Measurements from ENCODE around the gene TNFRSF9. TPM values are rescaled to one million over a fixed set of nuclear protein-coding genes. Genes with fewer than 3 reads are reported as not detected.

TNFRSF9 gene
- 4.8 TPM for total RNA-seq (ENCODE audit: unreplicated experiment)
- long read RNA-seq, partial matches to known transcripts: 0 of 4 reads
- long read RNA-seq, other reads (novel, unspliced or antisense): 3 of 4 reads

DNA sequence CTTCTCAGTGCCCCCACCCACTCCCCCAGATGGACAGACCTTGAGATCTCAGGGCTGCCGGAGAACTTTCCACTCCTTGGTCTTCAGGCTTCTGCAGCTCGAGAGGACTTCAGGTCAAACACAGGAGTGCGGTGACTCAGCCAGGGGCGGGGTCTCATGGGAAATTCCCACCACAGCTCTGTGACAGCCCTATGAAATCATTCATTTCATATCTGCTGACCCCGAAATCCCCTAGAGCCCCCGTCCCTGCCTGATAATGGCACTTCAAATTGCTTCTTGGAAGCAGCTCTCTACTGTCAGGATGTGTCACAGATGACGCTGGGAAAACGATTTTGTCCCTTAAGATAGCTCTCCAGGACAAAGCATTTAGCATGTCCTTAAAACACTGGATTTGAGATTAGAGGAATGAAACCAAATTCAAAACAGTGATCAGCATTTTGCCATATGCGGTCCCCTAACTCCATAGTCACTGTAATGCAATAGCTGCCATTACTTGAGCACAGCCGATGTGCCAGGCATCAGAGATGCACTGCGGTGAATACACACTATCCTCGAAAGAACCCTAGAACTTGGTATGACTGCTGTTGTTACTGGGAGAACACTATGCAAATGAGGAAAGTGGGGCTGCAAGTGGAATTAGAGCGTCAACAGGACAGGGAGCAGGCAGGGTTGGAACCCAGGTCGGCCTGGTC, at the start of gene TNFRSF9:
Gene TNFRSF9 (minus strand): TSS at position 95 of the 692 bp plus-strand sequence. CDS start 845 bp downstream, outside the sequence.
- peaks cover 3% of the 10 kb centered on the region for H3K27me3 Mint-ChIP-seq (ENCODE audit: unreplicated experiment)

DNA sequence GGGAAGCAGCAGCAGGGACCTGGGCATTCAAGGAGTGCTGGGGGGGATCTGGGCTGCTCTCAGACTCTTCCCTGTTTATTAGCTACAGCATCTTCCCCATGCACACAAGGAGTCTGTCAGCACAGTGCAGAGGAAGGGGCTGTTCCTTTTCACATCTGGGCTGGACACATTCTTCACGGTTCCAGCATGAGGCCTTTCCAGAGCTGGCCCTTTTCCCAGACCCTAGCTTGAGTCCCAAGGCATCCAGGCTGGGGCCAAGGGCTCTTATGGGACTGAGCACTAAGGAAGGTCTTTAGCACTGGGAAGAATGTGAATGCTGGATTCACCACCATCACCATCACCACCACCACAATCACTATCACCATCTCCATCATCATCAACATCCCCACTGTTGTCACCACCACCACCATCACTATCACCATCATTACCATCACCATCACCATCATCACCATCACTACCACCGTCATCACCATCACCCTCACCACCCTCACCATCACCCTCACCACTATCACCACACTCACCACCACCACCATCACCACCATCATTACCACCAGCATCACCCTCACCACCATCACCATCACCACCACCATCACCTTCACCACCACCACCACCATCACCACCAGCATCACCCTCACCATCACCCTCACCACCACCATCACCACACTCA, 49.3 kb upstream of the TNFRSF9 start:
- no peaks in the 10 kb centered on the region for H3K9me3 Mint-ChIP-seq (ENCODE audit: unreplicated experiment)
- H3K4me3 Mint-ChIP-seq (ENCODE audit: unreplicated experiment): no peak overlapping the region
- TF ChIP-seq, protein P1, sequence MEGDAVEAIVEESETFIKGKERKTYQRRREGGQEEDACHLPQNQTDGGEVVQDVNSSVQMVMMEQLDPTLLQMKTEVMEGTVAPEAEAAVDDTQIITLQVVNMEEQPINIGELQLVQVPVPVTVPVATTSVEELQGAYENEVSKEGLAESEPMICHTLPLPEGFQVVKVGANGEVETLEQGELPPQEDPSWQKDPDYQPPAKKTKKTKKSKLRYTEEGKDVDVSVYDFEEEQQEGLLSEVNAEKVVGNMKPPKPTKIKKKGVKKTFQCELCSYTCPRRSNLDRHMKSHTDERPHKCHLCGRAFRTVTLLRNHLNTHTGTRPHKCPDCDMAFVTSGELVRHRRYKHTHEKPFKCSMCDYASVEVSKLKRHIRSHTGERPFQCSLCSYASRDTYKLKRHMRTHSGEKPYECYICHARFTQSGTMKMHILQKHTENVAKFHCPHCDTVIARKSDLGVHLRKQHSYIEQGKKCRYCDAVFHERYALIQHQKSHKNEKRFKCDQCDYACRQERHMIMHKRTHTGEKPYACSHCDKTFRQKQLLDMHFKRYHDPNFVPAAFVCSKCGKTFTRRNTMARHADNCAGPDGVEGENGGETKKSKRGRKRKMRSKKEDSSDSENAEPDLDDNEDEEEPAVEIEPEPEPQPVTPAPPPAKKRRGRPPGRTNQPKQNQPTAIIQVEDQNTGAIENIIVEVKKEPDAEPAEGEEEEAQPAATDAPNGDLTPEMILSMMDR (IDR thresholded peaks at IDR 0.05; ENCODE audit: unreplicated experiment): no peak
- no peaks in the 10 kb centered on the region for H3K27me3 Mint-ChIP-seq (ENCODE audit: unreplicated experiment)
- H3K27ac Mint-ChIP-seq (ENCODE audit: unreplicated experiment): no peak overlapping the region
- H3K36me3 Mint-ChIP-seq (ENCODE audit: low read depth, unreplicated experiment): peaks cover 25% of the 10 kb centered on the region
- no peaks in the 10 kb centered on the region for H3K4me1 Mint-ChIP-seq (ENCODE audit: unreplicated experiment)
- no peak for DNase-seq (ENCODE audit: low spot score)

More for the DNA sequence above, at the start of gene TNFRSF9:
- H3K36me3 Mint-ChIP-seq (ENCODE audit: low read depth, unreplicated experiment): no peaks in the 10 kb centered on the region
- H3K4me3 Mint-ChIP-seq (ENCODE audit: unreplicated experiment): peak within 1 kb of the TSS; percentile 27
- no peak for DNase-seq (ENCODE audit: low spot score)
- peaks cover 40% of the 10 kb centered on the region for H3K4me1 Mint-ChIP-seq (ENCODE audit: unreplicated experiment)
- TF ChIP-seq, protein P1 (IDR thresholded peaks at IDR 0.05; ENCODE audit: unreplicated experiment): no peak
- H3K9me3 Mint-ChIP-seq (ENCODE audit: unreplicated experiment): no peaks in the 10 kb centered on the region
- peak within 1 kb of the TSS; percentile 16 for H3K27ac Mint-ChIP-seq (ENCODE audit: unreplicated experiment)

DNA sequence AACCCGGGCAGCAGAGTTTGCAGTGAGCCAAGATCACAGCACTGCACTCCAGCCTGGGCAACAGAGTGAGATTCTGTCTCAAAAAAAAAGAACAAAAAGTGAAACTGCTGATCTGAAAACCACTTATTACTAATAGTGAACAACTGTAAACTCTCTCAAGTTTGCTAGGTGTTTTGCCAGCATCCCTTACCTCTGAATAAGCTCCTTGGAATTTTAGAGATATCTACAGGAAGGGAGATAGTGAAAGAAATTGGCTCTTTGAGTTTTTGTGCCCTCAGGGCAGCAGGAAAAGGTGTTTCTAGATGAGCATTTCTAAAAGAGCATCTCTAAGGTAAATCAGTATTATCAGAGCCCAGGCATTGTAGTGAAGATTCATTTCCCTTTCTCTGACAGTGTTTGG, 47.9 kb upstream of the TNFRSF9 start:
- TF ChIP-seq, protein P1 (IDR thresholded peaks at IDR 0.05; ENCODE audit: unreplicated experiment): no peak
- Mint-ChIP-seq H3K27me3 (ENCODE audit: unreplicated experiment) (no peaks in the 10 kb centered on the region), H3K36me3 (ENCODE audit: low read depth, unreplicated experiment) (peaks cover 30% of the 10 kb centered on the region), H3K4me1 (ENCODE audit: unreplicated experiment) (no peaks in the 10 kb centered on the region), H3K9me3 (ENCODE audit: unreplicated experiment) (no peaks in the 10 kb centered on the region), H3K4me3 (ENCODE audit: unreplicated experiment) (no peak overlapping the region), H3K27ac (ENCODE audit: unreplicated experiment) (no peak overlapping the region)
- DNase-seq (ENCODE audit: low spot score): no peak

DNA sequence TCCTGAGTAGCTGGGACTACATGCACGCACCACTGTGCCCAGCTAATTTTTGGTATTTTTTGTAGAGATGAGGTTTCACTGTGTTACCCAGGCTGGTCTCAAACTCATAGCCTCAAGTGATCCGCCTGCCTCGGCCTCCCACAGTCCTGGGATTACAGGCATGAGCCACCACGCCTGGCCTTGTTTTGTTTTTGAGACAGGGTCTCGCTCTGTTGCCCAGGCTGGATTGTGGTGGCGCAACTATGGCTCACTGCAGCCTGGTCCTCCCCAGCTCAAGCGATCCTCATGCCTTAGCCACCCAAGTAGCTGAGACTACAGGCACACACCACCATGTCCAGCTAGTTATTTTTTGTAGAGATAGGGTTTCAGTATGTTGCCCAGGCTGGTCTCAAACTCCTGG, 46.9 kb upstream of the TNFRSF9 start:
- peaks cover under 1% of the 10 kb centered on the region for H3K27me3 Mint-ChIP-seq (ENCODE audit: unreplicated experiment)

More for the DNA sequence above, 46.9 kb upstream of the TNFRSF9 start:
- Mint-ChIP-seq H3K36me3 (ENCODE audit: low read depth, unreplicated experiment) (peaks cover 37% of the 10 kb centered on the region), H3K27ac (ENCODE audit: unreplicated experiment) (no peak overlapping the region), H3K4me3 (ENCODE audit: unreplicated experiment) (no peak overlapping the region), H3K9me3 (ENCODE audit: unreplicated experiment) (no peaks in the 10 kb centered on the region), H3K4me1 (ENCODE audit: unreplicated experiment) (no peaks in the 10 kb centered on the region)
- TF ChIP-seq, protein P1 (IDR thresholded peaks at IDR 0.05; ENCODE audit: unreplicated experiment): no peak
- no peak for DNase-seq (ENCODE audit: low spot score)
